K562 (cell line): ENCODE data around the gene KRTAP4-6. TPM values are rescaled to one million over a fixed set of nuclear protein-coding genes. Genes with fewer than 3 reads are reported as not detected.

Source experiments
- ATAC-seq: fragments of 200-7000 bp; cut with Tn5 transposase; 3 replicates; pipeline ENCODE4 v1.9.1; 2020; ENCODE audit warnings: moderate library complexity
- BruUV-seq: library from RNA; stranded (reverse); fragments of 400-500 nt; replicated peaks from 2 replicates; lab custom pipeline; 2021; lab: Mats Ljungman, UMichigan
- CTCF ChIA-PET: fragments of 300-600 bp; formaldehyde crosslinking; extraction: SDS; loops from one replicate; lab custom pipeline; 2021; ENCODE audit warnings: low intra/inter-chr PET ratio; lab: Yijun Ruan, JAX
- POLR2A ChIA-PET: fragments of 300-600, 350-650 bp; sonication (Branson Sonifier 250); formaldehyde crosslinking; extraction: SDS; loops from one replicate; lab custom pipeline; 2021; ENCODE audit warnings: antibody characterized with exemption, inconsistent platforms; lab: Yijun Ruan, JAX
- DNase-seq, 4 experiments: peaks; one replicate each; pipeline versions ENCODE4 v3.0.0 to v3.0.0-alpha.2; 2011 to 2018; ENCODE audit warnings: low spot score in 3 of 4, mixed read lengths in 3 of 4; ENCODE audit errors: extremely low read depth in 1 of 4
- FAIRE-seq: peaks from 2 replicates; lab custom pipeline; 2011; peaks lifted over from hg19 to GRCh38; lab: Jason Lieb, UNC
- H2AFZ ChIP-seq: 2 replicates; pipeline ENCODE4 v1.6.0; 2011; ENCODE audit warnings: low read depth, low read length, control low read depth, inconsistent platforms
- H3K27ac ChIP-seq: fragments of 200-600 bp; 3 replicates; pipeline ENCODE4 v1.8.0; 2011; ENCODE audit warnings: low read depth, mild to moderate bottlenecking, control low read depth, inconsistent platforms, low read length, moderate library complexity, mixed read lengths; ENCODE audit errors: extremely low read depth
- H3K27me3 ChIP-seq, 2 experiments: fragments of 300-600 bp in 1 of 2; 2 replicates in 1 of 2; 3 replicates in 1 of 2; pipeline versions ENCODE4 v1.6.0 to v1.8.0; 2011; ENCODE audit warnings: inconsistent platforms in 2 of 2, low read length in 2 of 2, mild to moderate bottlenecking in 1 of 2, mixed read lengths in 1 of 2, moderate library complexity in 1 of 2; ENCODE audit not compliant: control insufficient read depth in 2 of 2, insufficient read depth in 2 of 2
- H3K36me3 ChIP-seq: fragments of 300-600 bp; 3 replicates; pipeline ENCODE4 v1.8.0; 2011; ENCODE audit warnings: mild to moderate bottlenecking, low read length, inconsistent platforms; ENCODE audit not compliant: control insufficient read depth, insufficient read depth
- H3K4me1 ChIP-seq, 2 experiments: fragments of 200-600 bp in 1 of 2; replicated peaks in 1 of 2; 2 replicates in 1 of 2; 3 replicates in 1 of 2; pipeline versions ENCODE4 v1.5.1 to v1.8.0; 2011; ENCODE audit warnings: inconsistent platforms in 2 of 2, low read length in 2 of 2, mild to moderate bottlenecking in 1 of 2, mixed read lengths in 1 of 2, moderate library complexity in 1 of 2; ENCODE audit not compliant: control insufficient read depth in 2 of 2, insufficient read depth in 2 of 2
- H3K4me2 ChIP-seq: 2 replicates; pipeline ENCODE4 v1.6.1; 2011; ENCODE audit warnings: low read length, control low read depth, inconsistent platforms, mixed read lengths; ENCODE audit not compliant: insufficient read depth
- H3K4me3 ChIP-seq: fragments of 200-600 bp; sonication (generic), shearing (Covaris generic); 2 replicates; pipeline ENCODE4 v1.5.1; 2016; ENCODE audit warnings: control low read depth, inconsistent platforms
- H3K79me2 ChIP-seq: fragments of 200-600 bp; 3 replicates; pipeline ENCODE4 v1.8.0; 2011; ENCODE audit warnings: low read length, inconsistent platforms; ENCODE audit not compliant: control insufficient read depth, insufficient read depth
- H3K9ac ChIP-seq, 2 experiments: 2 replicates each; pipeline versions ENCODE4 v1.6.0 to v1.6.1; 2011; ENCODE audit warnings: low read depth in 2 of 2, low read length in 2 of 2, control low read depth in 1 of 2, inconsistent platforms in 1 of 2, mild to moderate bottlenecking in 1 of 2, mixed read lengths in 1 of 2; ENCODE audit not compliant: insufficient read depth in 1 of 2
- H3K9me1 ChIP-seq: one replicate; pipeline ENCODE4 v1.6.0; 2011; ENCODE audit warnings: inconsistent platforms, mild to moderate bottlenecking, low read length, moderate library complexity; ENCODE audit not compliant: control insufficient read depth, insufficient read depth
- H3K9me3 ChIP-seq: replicated peaks from 2 replicates; pipeline ENCODE4 v1.5.1; 2011; ENCODE audit warnings: low read depth, low read length, inconsistent platforms; ENCODE audit not compliant: control insufficient read depth, insufficient read depth
- H4K20me1 ChIP-seq: replicated peaks from 2 replicates; pipeline ENCODE4 v1.6.1; 2011; ENCODE audit warnings: low read length, inconsistent platforms, mixed read lengths; ENCODE audit not compliant: control insufficient read depth, insufficient read depth
- NBN ChIP-seq: fragments of 450-650 bp; IDR thresholded peaks from 2 replicates; pipeline ENCODE4 v1.6.1; 2016; ENCODE audit warnings: low read depth, mild to moderate bottlenecking
- NR2C1 ChIP-seq, 2 experiments: fragments of 450-650 bp; IDR thresholded peaks; 2 replicates each; pipeline ENCODE4 v1.6.1; 2017; ENCODE audit warnings: mild to moderate bottlenecking in 2 of 2, antibody characterized with exemption in 1 of 2, inconsistent platforms in 1 of 2, missing compliant biosample characterization in 1 of 2, missing genetic modification characterization in 1 of 2
- PTRF ChIP-seq: fragments of 450-650 bp; IDR thresholded peaks from 2 replicates; pipeline ENCODE4 v1.6.1; 2016; ENCODE audit warnings: mild to moderate bottlenecking, missing genetic modification characterization, missing compliant biosample characterization
- RBM34 ChIP-seq: fragments of 200-400 bp; formaldehyde crosslinking; IDR thresholded peaks from 2 replicates; pipeline ENCODE4 v1.6.1; 2018; ENCODE audit warnings: low read length, borderline replicate concordance; ENCODE audit not compliant: insufficient read depth
- SIRT6 ChIP-seq: IDR thresholded peaks from one replicate; pipeline ENCODE4 v1.6.1; 2012; ENCODE audit warnings: low read depth, mild to moderate bottlenecking, control low read depth, inconsistent platforms, low read length, moderate library complexity
- SRSF1 ChIP-seq: fragments of 200-400 bp; formaldehyde crosslinking; IDR thresholded peaks from 2 replicates; pipeline ENCODE4 v1.6.1; 2017; ENCODE audit warnings: mild to moderate bottlenecking, low read depth, low read length, moderate library complexity
- TEAD4 ChIP-seq, 2 experiments: sonication (generic) in 1 of 2; formaldehyde crosslinking in 1 of 2; IDR thresholded peaks; 2 replicates each; pipeline versions ENCODE4 v1.6.1 to v1.8.0; 2012 to 2022; ENCODE audit warnings: borderline replicate concordance in 1 of 2, inconsistent platforms in 1 of 2, low read length in 1 of 2, mild to moderate bottlenecking in 1 of 2, missing genetic modification reagents in 1 of 2
- ZNF133 ChIP-seq: fragments of 250-450 bp; sonication (Bioruptor Pico); IDR thresholded peaks from 2 replicates; pipeline ENCODE4 v1.4.0; 2020; ENCODE audit warnings: mild to moderate bottlenecking
- ZNF140 ChIP-seq: fragments of 250-450 bp; sonication (Bioruptor Pico); IDR thresholded peaks from 2 replicates; pipeline ENCODE4 v1.8.0; 2021; ENCODE audit warnings: moderate library complexity, mild to moderate bottlenecking, inconsistent platforms
- ZNF239 ChIP-seq: fragments of 250-450 bp; sonication (Bioruptor Pico); IDR thresholded peaks from 2 replicates; pipeline ENCODE4 v1.4.0; 2020; ENCODE audit warnings: mild to moderate bottlenecking
- in situ Hi-C: fragments of 300-500 bp; cut with MboI; formaldehyde crosslinking; loops from 4 replicates; pipeline ENCODE4 v1.15.0; 2018; ENCODE audit warnings: inconsistent platforms, mixed read lengths
- intact Hi-C: fragments of 100-400 bp; cut with micrococcal nuclease; formaldehyde crosslinking; loops from 2 replicates; pipeline ENCODE4 v1.14.2; 2022
- polyA plus RNA-seq, 8 experiments: library from polyadenylated mRNA; depleted of rRNA in 4 of 8; stranded (reverse) in 5 of 8; unstranded in 3 of 8; fragments of >200 nt; fragmentation: Nextera tagmentation in 2 of 8; fragmentation: Illumina TruSeq in 1 of 8; extraction: Ambion mirVana in 2 of 8; extraction: Trizol in 1 of 8; gene quantifications; 2 replicates each; pipeline versions ENCODE4 v1.2.1 to v1.2.3, GENCODE V29; 2011 to 2014; ENCODE audit warnings: inconsistent platforms in 1 of 8, missing spikeins in 1 of 8
- total RNA-seq, 7 experiments: library from RNA; depleted of rRNA in 6 of 7; stranded (reverse); fragments of >200 nt in 6 of 7; fragmentation: Illumina TruSeq in 2 of 7; extraction: Trizol in 2 of 7; gene quantifications; 2 replicates each; pipeline versions ENCODE4 v1.2.1 to v1.2.3, GENCODE V29; 2011 to 2021; ENCODE audit warnings: low replicate concordance in 1 of 7
- TF ChIP-seq, protein P1 (sequence below): sonication (generic); formaldehyde crosslinking; IDR thresholded peaks from 2 replicates; pipeline ENCODE4 v1.8.0; 2022; ENCODE audit warnings: mild to moderate bottlenecking, missing genetic modification reagents
- TF ChIP-seq, protein P2 (sequence below): fragments of 200-800 bp; sonication (Bioruptor generic); IDR thresholded peaks from 2 replicates; pipeline ENCODE4 v1.6.1; 2017; ENCODE audit warnings: missing genetic modification characterization, missing compliant biosample characterization
- TF ChIP-seq, protein P3 (sequence below): fragments of 450-650 bp; formaldehyde crosslinking; IDR thresholded peaks from 2 replicates; pipeline ENCODE4 v1.4.0; 2020; ENCODE audit warnings: mild to moderate bottlenecking, moderate library complexity
- TF ChIP-seq, protein P4 (sequence below): fragments of 250-450 bp; sonication (Bioruptor Pico); IDR thresholded peaks from 2 replicates; pipeline ENCODE4 v1.4.0; 2020

Gene KRTAP4-6
- total and polyA plus RNA-seq, 9 of the 15 experiments (the other 6 are each of a cell fraction or from before 2014, with no cell fraction given) = not detected

DNA sequence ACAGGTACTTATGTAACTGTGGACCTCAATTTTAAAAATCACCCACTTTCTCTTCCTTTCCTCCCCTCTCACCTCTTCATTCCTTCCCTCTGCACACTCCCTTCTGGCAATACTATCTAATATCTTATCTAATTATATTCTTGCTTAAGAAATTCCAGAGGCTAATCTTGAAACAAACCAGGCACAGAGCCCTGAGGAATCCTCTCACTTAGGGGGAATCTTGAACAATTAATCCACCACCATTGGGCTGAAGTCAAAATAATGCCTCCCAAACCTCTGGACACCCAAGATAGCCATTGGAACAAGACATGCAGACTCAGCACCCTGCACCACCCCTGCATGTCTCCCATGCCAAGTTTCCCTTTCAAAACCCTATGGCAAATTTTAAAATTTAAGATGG lies 1.0 kb upstream of the KRTAP4-6 start:
- no TSS peak for BruUV-seq
- intact Hi-C loops = no loop called here
- TF ChIP-seq, protein P1, sequence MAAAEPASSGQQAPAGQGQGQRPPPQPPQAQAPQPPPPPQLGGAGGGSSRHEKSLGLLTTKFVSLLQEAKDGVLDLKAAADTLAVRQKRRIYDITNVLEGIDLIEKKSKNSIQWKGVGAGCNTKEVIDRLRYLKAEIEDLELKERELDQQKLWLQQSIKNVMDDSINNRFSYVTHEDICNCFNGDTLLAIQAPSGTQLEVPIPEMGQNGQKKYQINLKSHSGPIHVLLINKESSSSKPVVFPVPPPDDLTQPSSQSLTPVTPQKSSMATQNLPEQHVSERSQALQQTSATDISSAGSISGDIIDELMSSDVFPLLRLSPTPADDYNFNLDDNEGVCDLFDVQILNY = no peak
- no peak for TF ChIP-seq NBN
- TF ChIP-seq PTRF (tag) = no peak
- TF ChIP-seq ZNF140 (CRISPR knock-in tag) = no peak
- TF ChIP-seq NR2C1 (IDR thresholded peaks at IDR 0.05) = no peak
- no peak for TF ChIP-seq NR2C1 (tag; IDR thresholded peaks at IDR 0.05)
- no peak for TF ChIP-seq RBM34
- TF ChIP-seq SRSF1 = no peak
- TF ChIP-seq ZNF133 (CRISPR knock-in tag) = no peak
- TF ChIP-seq, protein P2, sequence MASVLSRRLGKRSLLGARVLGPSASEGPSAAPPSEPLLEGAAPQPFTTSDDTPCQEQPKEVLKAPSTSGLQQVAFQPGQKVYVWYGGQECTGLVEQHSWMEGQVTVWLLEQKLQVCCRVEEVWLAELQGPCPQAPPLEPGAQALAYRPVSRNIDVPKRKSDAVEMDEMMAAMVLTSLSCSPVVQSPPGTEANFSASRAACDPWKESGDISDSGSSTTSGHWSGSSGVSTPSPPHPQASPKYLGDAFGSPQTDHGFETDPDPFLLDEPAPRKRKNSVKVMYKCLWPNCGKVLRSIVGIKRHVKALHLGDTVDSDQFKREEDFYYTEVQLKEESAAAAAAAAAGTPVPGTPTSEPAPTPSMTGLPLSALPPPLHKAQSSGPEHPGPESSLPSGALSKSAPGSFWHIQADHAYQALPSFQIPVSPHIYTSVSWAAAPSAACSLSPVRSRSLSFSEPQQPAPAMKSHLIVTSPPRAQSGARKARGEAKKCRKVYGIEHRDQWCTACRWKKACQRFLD (CRISPR knock-in tag) = no peak
- TF ChIP-seq TEAD4 (IDR thresholded peaks at IDR 0.05; ENCODE audit: low read length) = no peak
- TF ChIP-seq TEAD4 (CRISPR knock-in tag; IDR thresholded peaks at IDR 0.05; ENCODE audit: borderline replicate concordance) = no peak
- TF ChIP-seq, protein P3, sequence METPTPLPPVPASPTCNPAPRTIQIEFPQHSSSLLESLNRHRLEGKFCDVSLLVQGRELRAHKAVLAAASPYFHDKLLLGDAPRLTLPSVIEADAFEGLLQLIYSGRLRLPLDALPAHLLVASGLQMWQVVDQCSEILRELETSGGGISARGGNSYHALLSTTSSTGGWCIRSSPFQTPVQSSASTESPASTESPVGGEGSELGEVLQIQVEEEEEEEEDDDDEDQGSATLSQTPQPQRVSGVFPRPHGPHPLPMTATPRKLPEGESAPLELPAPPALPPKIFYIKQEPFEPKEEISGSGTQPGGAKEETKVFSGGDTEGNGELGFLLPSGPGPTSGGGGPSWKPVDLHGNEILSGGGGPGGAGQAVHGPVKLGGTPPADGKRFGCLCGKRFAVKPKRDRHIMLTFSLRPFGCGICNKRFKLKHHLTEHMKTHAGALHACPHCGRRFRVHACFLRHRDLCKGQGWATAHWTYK = no peak
- no peak for TF ChIP-seq SIRT6
- TF ChIP-seq ZNF239 (CRISPR knock-in tag) = no peak
- TF ChIP-seq, protein P4, sequence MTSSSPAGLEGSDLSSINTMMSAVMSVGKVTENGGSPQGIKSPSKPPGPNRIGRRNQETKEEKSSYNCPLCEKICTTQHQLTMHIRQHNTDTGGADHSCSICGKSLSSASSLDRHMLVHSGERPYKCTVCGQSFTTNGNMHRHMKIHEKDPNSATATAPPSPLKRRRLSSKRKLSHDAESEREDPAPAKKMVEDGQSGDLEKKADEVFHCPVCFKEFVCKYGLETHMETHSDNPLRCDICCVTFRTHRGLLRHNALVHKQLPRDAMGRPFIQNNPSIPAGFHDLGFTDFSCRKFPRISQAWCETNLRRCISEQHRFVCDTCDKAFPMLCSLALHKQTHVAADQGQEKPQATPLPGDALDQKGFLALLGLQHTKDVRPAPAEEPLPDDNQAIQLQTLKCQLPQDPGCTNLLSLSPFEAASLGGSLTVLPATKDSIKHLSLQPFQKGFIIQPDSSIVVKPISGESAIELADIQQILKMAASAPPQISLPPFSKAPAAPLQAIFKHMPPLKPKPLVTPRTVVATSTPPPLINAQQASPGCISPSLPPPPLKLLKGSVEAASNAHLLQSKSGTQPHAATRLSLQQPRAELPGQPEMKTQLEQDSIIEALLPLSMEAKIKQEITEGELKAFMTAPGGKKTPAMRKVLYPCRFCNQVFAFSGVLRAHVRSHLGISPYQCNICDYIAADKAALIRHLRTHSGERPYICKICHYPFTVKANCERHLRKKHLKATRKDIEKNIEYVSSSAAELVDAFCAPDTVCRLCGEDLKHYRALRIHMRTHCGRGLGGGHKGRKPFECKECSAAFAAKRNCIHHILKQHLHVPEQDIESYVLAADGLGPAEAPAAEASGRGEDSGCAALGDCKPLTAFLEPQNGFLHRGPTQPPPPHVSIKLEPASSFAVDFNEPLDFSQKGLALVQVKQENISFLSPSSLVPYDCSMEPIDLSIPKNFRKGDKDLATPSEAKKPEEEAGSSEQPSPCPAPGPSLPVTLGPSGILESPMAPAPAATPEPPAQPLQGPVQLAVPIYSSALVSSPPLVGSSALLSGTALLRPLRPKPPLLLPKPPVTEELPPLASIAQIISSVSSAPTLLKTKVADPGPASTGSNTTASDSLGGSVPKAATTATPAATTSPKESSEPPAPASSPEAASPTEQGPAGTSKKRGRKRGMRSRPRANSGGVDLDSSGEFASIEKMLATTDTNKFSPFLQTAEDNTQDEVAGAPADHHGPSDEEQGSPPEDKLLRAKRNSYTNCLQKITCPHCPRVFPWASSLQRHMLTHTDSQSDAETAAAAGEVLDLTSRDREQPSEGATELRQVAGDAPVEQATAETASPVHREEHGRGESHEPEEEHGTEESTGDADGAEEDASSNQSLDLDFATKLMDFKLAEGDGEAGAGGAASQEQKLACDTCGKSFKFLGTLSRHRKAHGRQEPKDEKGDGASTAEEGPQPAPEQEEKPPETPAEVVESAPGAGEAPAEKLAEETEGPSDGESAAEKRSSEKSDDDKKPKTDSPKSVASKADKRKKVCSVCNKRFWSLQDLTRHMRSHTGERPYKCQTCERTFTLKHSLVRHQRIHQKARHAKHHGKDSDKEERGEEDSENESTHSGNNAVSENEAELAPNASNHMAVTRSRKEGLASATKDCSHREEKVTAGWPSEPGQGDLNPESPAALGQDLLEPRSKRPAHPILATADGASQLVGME = no peak

More for the DNA sequence above, 1.0 kb upstream of the KRTAP4-6 start:
- H3K4me2 ChIP-seq = no peak overlapping the region
- no peaks in the 10 kb centered on the region for H3K79me2 ChIP-seq
- H3K27ac ChIP-seq = no peak overlapping the region
- no peaks in the 10 kb centered on the region for H4K20me1 ChIP-seq
- H3K27me3 ChIP-seq = no peaks in the 10 kb centered on the region
- H3K9me1 ChIP-seq = no peaks in the 10 kb centered on the region
- DNase-seq = no peak
- H3K4me1 ChIP-seq = no peaks in the 10 kb centered on the region
- no peak overlapping the region for H3K9ac ChIP-seq
- in situ Hi-C loops = no loop called here
- H3K36me3 ChIP-seq = no peaks in the 10 kb centered on the region
- no peak overlapping the region for H3K4me3 ChIP-seq
- POLR2A ChIA-PET = no interaction called here
- no peaks in the 10 kb centered on the region for H3K9me3 ChIP-seq
- no peak for ATAC-seq
- CTCF ChIA-PET = no interaction called here
- FAIRE-seq = no peak
- H2AFZ ChIP-seq = no peak overlapping the region
